GM19452 (cell line): ENCODE measurements around the gene KRT86.
A peak's percentile ranks its signal among the peaks of the same experiment; 100 is the strongest.
"Not testable (repeated sequence)": the region's sequence is repeated elsewhere in the genome, so short reads cannot be mapped to it uniquely, and the experiment has no call there.

Experiments
- ATAC-seq: cut with Tn5 transposase; IDR thresholded peaks from one replicate; pipeline ENCODE4 v1.9.1; 2021; ENCODE audit not compliant: unreplicated experiment

The KRT86 gene

DNA sequence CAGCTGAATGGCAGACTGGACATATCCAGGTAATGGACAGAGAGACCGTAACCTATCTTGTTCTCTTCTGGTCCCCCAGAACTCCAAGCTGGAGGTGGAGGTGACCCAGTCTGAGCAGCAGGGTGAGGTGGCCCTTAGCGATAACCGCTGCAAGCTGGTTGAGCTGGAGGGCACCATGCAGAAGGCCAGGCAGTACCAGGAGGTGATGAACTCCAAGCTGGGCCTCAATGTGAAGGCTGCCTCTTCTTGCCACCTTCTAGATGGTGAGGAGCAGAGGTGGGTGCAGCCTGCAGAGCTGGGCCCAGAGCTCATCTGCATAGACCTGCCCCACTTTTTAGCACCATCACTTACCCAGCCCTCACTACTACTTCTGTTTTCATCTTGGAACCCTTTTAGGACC is 7.2 kb upstream of the KRT86 start:
- no peak for ATAC-seq

DNA sequence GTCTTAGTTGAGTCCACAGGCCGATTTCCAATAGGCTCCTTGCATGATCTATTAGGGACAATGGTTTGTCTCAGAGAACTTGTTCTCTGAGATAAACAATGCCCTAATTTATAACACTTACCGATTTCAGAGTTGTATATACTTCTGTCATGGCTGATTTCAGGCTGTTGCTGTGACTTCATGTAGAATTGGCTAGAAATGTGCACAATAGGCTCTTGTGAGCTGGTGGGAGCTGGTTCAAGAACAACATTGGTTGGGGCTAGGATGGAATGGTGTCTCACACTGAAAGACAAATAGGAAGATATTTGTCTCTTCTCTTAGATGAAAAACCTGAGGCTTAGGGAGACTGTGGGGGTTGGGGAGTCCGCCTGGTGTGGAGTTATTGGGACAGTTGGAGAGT is 6.7 kb upstream of the KRT86 start:
- ATAC-seq: no peak

DNA sequence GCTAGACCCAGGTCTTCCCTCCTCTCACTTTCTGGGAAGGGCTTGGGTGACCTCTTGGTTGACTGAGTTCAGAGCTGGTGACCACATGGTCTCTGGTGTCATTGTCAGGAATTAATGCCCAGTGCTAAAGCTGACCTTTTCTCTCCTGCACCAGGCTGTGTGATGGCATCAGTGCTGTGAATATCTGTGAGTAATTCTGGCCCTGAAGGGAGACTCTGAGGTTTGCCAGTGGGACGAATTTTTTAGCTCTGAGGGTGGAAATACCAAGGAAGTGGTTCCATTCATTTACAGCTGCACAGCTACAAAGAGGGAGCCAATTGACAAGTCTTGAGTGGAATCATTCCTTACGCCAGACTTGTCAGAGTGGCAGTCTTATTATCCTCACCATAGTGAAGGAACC is 6.2 kb upstream of the KRT86 start:
- no peak for ATAC-seq

DNA sequence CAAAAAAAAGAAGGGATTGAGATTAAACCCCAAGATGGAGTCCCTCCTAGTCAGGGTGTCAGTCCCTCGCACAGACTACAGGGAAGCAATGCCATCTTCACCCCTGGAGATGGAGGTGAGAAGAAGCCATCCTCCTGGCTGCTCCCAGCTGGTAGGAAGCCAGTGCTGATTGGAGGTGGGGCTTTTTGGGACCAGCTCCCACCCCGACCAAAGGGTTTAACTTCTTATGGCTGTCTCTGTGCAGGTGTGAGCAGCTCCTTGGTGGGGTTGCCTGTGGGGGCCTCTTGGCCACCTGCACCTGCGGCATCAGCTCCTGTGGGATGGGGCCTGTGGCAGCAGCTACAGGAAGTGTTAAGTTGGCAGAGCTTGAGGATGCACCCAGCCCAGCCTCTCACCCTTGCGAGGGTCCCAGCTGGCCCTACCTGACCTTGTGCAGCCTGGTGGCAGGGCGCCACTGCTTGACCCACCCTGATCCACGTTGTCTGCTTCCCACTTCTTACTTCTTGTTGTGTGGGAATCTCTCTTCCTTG is 3.8 kb upstream of the KRT86 start:
- no peak for ATAC-seq

DNA sequence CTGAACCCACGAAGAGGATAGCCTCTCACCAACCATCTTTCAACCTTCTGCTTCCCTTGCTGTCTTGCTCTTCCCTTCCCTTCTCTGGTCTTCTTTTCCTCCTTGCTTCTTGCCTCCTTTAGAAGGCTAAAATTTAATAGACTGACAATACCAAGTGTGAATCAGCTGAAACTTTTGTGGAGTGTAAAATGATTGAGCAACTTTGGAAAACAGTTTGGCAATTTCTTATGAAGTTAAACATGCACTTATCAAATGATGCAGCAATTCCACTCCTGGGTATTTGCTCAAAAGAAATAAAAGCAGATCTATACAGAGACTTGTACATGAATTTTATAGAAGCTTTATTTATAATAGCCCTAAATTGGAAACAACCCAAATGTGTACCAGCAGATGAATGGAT is 3.3 kb upstream of the KRT86 start:
- ATAC-seq: no peak

DNA sequence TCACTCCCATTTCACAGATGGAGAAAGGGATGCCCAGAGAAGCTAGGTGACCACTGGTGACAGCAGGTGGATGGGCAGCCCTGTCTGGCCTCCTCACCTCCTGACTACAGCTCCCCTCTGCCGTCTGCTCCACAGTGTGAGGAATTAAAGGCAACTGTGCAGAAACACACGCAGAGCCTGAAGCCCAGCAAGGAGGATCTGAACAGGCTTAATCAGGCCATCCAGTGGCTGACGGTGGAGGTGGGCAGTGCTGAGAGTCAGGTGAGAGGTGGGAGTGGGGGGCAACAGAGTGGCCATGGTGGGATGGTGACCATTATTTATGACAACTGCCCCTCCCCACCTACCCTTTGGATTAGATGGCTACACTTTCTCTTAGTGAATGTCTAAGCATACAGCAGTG is 1.2 kb downstream of the KRT86 start:
- ATAC-seq: no peak

DNA sequence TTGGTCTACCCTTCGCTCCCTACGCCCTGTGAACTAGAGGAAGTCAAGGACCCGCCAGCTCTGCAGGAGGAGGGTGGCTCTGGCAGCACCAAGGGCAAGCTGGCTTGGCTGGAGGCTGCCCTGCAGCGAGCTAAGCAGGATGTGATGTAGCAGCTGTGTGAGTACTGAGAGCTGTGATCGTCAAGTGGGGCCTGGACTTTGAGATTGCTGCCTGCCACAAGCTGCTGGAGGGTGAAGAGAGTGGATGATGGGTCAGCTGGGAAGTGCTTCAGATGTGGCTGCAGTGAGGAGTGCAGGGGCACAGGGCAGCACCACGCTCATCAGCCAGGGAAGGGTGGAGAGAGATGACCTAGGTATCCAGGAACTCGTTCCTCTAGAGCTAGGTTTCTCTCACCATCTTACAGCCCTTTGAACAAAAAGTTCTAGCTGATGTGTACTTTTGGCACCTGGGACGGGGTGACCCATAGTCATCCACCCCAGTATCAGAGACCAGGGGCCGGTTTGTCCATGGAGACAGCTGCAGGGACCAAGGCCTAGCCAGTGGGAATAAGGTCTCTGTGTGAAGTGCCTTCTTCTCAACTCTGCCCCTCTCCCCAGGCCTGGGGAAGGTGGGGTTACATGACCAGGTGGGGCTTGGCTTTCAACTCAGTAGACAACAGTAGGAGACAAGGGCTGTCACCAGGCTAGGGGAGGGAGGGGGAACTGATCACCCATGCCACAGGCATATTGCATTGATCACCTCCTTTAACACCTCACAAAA is 3.2 kb downstream of the KRT86 start:
- ATAC-seq: no peak

DNA sequence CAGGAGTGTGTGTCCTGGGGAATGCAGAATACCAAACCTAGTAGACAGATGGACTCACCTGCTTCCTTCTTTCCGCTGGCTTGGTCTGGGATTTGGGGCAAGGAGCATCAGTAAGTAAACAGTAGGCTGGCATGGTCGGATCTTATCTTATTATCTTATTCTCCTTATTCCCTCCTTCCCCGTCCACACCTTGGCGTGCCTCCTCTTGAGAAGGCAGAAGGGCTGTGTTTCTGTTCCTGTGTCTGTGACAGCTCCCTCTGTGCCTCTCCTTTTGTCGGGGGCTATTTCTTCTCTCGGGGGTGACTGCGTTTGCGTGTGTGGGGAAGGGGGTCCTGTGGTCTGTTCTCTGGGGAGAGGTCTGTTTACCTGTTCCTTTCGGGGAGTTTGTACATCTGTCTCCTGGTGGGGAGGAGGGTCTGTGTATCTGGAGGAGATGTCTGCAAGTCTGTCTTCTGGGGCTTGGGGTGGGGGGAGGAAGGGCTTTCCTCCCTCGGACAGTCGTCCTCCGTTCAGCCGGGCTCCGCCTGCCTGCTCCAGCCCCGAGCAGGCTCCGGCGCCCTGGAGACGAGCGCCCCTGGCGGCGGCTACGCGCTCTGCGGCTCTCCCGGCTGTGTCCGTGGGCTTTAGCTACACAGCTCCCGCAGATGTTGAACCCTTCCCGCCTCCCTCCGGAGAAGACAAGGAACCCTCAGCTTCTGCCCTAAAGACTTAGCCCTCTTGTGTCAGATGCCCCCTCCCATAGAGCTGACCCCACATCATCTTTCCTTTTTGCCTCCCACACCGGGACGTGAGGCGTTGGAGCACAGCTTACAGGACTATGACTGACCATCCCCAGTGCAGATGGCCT is 4.4 kb downstream of the KRT86 start:
- peak; percentile 67 for ATAC-seq

DNA sequence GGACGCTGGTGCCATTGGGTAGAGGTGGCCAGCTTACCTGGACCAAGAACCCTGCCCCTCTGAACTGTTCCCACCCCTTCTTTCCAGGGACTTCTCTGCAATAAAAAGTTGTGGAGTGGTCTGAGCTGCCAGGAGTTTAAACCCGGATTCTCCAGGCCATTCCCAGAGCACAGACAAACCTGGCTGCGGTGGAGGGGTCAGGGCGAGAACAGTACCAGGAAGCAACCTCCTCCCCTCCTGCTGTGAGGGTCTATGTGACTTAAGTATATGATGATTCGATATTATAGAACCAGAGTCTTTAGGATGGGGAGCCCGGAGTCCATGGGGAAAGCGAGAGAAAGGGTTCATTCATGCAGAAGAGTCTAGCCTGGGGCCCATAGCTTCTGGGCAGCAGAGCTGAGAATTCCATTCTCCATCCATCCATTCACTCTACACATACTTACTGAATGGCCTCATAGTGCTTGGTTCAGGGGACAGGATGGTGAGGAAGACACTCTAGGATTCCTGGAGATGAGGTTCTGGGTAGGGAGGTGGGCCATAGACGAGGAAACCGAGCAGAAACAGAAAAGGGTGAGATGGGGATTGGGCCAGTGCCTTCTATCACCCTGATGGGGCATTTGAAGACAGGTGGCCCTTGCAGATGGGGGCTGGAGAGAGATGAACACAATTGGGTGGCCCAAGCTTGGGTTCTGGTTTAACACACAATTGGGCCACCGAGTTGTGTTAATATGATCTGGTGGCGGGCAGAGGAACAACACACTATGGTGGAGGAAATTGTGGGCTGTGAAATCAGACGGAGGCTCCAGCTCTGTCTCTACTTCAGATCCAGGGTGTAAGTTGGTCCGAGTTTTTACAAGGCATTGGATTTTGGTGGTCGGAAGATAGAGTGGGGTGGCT is 5.2 kb downstream of the KRT86 start:
- ATAC-seq: no peak

DNA sequence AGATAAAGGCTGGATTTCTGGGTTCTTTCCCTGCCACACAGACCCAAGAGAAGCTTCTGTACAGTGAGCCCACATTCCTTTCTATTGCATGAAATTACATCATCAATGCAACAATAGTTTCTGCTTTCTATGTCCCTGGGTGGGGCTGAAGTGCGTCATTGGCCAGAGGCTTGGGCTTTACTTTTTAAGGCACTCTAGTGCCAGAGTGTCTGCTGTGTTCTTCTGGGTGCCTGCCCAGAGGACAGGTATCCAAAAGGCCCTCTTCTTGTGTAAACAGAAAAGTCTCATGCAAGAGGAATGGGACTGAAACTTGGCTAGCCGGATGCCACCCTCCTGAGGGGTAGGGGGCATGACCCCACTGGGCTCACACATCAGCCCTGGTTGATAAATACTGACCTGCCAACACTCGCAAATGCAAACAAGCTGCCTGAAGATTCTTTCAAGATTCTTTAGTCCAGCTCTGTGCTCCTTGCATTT is 5.9 kb downstream of the KRT86 start:
- ATAC-seq: no peak

DNA sequence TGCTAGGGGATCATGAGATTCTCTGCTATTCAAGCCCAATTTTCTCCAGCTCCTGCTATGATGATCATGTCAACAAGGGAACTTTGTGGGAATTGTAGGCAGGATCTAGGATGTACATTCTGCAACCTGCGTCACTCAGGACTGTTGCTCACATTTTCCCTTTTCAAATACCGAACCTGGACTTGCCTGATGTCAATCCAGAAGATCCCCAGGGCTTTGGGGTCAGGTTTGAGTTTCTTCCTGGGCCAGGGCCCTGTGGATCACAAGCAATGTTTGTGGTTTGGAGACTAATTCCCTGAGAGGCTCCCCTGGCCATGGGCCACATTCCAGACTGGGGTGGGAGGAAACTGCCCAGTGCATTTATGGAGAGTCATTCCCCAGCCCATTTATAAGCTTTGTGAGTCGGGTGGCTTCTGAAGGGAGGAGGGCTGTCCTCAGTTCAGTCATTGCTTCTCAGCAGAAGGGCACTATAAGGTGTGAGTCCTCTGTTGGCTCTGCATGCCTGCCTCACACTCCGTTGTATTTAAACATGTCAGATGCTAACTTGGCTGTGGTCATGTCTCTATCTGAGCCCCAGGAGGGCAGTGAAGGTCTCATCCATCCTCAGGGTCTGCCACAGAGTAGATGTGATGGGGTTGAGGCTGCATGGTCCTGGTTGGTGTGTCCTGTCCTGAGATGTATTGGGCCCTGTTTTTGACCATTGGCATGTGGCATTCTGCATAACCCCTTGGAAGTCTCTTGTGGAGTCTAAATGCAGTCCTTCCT is 6.5 kb downstream of the KRT86 start:
- no peak for ATAC-seq

DNA sequence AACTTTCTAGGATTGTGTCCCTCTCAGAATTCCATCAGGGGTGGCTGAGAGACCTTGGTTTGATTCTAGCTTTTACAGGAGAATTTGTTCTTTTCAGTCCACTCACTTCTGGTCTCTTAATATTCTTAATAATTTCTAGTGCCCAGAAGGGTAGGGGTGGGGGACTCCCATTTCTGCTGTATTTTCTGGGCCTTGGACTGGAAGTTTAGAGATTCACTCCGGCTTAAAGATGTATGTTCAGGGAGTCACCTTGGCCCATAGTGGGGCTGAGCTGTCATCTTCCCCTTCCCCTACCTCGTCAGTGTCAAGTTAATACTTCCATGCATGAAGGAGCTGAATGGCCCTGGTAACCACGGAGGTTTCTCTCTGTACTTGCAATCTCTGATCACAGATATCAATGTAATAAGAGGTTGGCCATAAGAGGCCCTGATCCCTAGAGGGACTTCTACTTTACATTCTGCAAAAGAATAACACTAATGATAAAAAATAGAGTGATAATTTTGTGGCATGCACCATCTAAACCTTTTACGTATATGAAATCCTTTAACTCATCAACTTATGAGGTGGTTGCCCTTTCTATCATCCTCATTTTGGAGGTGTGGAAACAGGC is 10.2 kb downstream of the KRT86 start:
- no peak for ATAC-seq

DNA sequence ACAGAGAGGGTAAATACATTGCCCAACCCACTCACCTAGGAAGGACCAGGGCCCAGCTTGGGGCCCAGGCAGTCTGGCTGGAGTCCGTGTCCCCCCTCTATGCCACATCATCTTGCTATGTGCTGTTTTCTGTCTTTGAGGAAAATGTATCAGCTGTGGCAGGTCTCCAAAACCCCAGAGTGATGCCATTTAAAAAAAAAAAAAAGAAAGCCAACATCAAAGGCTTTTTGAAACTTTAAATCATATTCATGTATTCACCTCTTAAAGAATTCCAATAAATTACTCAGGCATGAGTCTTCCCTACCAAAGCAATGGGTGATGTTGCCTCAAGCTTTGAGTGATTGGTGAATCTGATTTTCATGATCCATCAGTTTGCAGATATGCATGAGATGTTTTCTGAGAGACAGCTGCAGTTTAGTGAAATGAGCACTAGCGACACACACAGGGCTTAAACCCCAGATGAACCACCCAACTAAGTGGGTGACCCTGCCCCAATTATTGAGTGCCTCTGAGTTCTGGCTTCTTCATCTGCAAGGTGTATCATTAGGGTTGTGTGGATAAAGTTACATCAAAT is 10.8 kb downstream of the KRT86 start:
- no peak for ATAC-seq

DNA sequence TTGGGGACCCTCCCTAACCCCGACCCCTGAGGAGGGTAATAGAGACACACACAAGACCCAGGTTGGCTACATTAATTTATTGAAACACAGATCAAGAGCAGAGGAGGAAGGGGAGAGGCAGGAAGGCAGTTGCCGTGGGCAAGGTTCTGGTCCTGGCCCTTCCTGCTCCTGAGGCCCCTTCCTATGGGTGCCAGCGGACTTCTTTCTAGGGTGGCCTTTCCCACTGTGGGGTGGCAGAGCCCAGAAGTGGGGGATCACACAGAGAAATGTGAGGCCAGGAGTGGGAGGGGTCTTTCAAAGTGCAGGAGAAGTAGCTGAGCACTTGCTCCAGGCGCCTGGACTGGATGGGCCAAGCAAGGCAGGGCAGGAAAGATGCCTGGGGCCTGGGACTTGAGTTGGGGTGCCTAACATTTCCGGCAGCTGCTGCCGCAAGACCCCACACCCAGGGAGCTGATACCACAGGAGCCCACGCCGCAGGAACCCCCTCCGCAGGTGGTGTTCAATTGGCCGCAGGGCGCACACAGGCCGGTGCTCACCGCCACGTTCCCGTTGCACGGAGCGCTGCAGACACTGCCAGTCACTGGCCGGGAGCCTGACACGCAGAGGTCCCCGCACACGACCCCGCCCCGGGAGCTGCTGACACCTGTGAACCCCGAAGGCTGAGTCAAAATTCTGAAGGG is 11.5 kb downstream of the KRT86 start:
- no peak for ATAC-seq

DNA sequence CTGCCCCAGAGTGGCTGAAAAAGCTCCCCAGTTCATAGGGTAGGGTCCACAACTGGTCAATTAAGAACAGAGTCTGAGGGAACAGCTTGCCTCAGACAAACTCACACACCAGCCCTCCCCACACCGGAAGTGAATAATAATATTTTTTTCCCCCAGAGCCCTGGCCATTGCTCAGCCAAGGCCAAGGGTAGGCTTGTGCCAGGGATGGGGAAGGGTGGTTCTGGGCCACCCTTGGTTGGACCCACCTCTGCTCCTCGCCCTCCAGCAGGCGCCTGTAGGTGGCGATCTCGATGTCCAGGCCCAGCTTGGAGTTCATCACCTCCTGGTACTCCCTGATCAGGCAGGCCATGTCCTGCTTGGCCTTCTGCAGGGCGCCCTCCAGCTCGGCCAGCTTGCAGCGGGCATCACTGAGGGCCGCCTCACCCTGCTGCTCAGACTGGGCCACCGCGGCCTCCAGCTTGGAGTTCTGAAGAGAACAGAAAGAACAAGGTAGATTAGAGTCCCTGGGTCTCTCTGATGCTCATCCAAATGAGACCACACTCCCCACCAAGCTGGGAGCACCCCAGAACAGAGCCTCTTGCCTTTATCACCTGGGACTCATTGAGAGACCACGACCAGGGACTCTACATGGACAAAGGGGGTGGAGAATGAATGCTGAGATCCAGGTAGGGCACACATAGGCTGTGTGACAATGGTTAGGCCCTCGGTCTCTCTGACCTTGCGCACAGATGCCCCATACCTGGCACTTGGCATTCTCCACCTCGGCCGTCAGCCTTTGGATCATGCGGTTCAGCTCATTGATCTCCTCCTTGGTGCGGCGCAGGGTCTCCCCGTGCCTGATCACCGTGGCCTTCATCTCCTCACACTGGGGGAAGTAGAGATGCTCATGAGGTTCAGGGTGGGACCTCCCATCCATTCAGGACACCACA is 12.7 kb downstream of the KRT86 start:
- ATAC-seq: not testable (repeated sequence)

DNA sequence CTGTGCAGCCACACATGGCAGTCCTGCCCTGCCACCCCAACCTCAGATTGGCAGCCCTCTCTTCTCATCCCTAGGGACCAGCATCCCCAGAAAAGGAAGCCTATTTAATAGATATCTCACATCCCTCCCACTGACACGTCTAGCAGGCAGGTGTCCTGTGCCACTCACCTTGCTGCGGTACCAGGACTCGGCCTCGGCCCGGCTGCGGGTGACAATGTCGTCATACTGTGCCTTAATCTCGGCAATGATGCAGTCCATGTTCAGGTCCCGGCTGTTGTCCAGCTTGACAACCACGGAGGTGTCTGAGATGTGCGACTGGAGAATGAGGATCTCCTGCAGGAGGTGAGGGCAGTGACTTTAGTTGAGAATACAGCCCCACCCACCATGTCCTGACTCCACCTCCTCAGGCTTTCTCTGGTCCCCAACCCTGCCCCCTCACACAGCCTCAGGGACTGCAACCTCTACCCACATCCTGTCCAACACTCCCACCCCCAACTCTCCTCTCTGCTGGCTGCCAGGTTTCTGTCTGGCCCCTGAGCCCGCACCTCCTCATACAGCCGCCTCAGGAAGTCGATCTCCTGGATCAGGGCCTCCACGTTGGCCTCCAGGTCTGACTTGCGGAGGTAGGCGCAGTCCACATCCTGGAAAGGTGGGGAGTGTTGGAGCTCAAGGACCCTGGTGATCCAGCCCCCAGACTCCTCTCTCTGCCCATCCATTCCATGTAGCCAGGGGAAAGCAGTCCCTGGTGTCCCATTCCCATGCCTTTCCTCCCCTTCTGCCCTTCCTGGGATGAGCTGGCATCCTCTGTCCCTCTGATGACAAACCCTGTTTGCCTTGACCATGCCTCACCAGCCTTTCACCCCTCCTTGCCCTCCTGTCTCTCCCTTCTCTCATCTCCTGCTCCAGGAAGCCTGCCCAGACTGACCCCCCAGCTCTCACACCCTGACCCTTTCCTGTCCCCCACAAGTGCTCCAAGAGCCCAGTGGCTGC is 13.7 kb downstream of the KRT86 start:
- peak; percentile 93 for ATAC-seq
